Stimulated activated CD8-positive, alpha-beta memory T cell treated with anti-CD3 and anti-CD28 coated beads, Interleukin-7, amount 100 ng/mL, for 24 hours (primary cell): ENCODE data around the gene GRIA4.

Experiments
- DNase-seq: peaks from one replicate; pipeline ENCODE4 v3.0.0-alpha.2; 2020; ENCODE audit warnings: low read depth

GRIA4 gene

DNA sequence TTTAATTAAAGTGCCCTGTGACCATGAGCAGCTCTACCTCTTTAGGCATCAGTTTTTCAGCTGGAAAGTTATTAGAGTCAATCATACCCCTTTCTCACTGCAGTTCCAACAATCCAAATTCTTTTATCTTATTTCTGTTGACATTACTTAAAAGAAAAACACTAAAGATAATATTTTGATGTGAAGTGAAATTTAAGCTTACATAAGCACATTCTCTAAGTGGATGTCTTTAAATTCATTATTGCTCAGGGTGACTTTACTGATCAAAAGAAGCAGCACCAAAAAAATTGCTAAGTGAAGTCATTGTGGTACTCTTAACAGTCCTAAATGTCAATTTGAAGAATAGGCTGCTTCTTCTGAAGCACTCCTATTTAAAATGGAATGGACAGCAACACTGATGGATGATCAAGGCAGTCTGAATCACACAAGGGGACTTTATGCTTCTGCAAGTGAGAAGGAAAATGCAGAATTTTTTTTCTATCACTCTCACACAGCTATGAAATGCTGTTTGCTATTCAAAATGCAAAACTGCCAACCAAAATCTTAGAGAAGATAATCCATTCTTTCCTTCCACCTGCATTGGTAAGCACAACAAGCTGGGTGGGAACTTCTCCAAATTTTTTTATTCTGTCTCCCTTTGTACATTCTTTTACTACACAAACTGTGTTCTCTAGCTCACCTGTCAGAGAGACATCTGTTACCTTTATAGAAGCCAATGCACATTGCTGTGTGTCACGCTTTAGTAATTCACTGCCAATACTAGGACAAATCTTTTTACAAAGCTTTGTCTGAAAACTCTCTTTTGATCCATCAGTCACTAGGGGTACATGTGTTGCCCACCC, 179.9 kb downstream of the GRIA4 start:
- no peak for DNase-seq

DNA sequence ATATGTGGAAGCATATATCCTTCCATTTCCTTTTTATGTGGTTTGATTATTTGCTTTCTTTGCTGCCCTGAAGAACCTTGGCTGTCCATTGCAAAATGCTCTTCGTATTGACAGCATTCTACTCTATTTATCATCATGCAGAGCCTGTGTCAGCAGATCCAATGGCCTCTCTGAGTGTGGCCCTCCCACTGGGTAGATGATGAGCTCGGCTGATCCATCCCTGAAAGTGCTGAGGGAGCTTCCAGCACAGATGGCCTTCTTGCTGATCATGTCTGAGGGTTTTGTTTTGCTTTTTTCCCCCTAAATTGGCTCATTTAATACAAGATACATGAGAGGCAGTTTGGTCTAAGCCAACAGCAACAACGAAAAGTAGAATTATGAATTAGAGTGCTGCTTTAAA, 181.0 kb downstream of the GRIA4 start:
- no peak for DNase-seq

DNA sequence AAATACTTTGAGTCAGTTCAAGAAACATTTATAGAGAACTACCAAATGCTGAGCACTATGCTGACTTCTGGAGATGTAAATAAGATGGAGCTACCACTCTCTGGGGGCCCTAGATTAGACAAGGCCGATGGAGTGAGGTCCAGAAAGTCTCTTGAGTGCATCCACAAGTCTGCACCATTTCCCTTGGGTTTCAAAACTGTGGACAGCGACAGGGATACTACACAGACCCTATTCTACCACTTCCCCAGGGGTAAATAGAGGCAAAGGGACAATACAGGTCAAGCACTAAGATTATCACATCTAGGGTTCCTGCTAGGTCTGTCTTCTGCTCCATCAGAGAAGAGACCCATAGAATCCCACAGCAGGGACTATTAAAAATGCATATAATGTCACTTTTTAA, 183.2 kb downstream of the GRIA4 start:
- no peak for DNase-seq

DNA sequence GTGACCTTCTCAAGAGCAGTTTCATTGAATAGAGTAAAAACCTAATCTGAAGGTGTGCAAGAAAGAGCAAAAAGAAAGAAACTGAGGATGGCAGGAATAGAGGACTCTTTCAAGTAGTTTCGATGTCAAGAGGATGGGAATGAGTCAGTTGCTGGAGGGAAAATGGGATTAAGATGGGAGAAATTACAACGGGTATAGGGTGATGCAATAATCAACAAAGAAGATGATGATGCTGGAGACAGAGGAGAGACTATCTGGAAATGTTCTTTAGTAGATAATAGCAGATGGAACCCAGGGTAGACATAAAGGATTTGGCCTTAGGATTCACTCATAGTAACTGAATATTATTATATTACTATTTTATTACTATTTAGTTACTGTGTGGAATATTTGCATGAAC, 189.4 kb downstream of the GRIA4 start:
- no peak for DNase-seq

DNA sequence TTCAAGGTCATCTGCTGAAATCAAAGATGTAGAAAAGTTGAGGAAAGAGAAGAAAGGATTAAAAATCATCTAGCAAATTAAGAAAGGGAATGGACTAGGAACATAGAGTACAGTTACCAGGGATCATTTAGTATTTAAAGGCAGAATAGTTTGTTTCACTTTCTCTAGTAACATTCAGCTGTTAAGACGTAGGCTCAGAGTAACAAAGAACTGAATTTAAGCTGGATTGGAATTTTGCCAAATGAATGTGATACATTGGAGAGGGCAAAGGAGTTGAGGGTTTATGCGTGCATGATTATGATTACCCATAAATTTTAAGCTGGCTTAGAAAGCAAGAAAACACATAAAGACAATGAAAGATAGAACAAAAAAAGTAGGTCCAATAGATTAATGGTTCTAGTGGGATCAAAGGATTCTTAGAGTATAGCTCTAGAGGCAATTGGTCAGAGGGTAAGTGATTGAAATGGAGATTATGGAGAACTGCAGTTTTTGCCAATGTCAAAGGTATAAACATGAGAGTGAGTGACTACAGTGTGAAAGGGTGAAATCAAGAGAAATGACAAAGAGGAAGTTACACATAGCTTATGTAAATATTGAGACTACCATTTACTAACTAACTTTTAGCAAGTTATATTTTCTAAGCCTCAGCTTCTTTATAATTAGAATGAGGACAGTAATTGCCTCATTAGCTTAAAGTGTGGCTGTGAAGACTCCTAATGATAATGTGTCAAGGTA, 190.0 kb downstream of the GRIA4 start:
- no peak for DNase-seq

DNA sequence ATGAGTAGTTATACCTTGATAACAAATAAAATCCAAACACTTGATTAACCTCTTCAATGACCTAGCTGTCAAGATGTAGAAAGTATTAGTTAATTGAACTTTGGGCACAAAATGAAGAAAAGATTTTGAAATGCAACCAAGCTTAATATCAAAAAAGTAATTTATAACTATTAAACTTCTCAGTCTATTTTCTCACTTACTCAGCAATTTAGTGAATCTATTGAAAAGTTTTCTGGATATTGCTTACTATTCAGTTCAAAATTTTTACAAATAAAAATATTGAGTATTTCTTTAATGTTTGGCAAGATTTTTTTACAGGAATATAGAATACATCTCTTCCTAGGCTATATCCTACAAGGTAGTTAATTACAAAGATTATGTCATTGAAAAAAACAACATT, 192.5 kb downstream of the GRIA4 start:
- DNase-seq, result no peak

DNA sequence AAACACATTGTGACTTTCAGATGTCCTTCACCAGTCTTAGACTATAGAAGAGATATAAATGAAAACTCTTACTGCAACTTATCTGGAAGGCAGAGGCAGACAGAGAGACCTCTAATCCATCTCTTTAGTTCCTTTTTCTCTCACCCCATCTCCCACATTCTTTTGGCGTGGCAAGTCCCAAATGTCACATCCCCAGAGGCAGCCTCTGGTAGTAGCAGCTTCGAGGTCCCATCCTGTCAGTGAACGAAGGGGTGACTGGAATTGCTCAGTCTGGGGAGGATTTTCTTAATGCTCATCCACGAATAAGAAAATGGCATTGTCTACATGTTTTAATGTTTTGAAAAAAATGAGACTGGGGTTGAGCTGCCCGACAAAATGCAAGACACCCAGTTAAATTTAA, 201.4 kb downstream of the GRIA4 start:
- DNase-seq, result no peak

DNA sequence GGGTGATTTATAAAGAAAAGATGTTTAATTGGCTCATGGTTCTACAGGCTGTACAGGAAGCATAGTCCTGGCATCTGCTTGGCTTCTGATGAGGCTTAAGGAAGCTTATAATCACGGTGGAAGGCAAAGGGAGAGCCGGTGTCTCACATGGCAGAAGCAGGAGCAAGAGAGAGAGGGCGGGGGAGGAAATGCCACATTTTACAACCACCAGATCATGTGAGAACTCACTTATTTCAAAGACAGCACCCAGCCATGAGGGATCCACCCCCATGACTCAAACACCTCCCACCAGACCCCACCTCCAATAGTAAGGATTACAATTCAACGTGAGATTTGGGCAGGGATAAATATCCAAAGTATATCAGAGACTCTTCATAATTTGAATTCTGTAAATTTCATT, 211.5 kb downstream of the GRIA4 start:
- no peak for DNase-seq

DNA sequence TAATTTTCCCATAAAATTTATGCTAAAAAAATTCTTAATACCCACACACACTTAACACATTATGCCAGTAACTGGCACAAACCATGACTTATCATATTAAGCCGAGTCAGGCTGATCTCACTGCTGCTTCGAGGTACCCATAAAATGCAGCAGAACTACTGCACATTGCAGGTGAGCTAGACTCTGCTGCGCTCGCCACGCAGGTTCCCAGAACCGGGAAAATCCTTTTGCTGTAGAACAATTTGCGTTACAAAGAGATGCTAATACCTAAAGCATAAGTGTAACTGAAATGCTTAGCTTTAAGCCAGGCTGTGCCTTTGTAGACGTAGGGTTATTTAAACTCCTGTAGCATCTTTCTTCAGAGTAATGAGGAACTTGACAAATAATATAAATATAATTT, 211.9 kb downstream of the GRIA4 start:
- DNase-seq, result no peak

DNA sequence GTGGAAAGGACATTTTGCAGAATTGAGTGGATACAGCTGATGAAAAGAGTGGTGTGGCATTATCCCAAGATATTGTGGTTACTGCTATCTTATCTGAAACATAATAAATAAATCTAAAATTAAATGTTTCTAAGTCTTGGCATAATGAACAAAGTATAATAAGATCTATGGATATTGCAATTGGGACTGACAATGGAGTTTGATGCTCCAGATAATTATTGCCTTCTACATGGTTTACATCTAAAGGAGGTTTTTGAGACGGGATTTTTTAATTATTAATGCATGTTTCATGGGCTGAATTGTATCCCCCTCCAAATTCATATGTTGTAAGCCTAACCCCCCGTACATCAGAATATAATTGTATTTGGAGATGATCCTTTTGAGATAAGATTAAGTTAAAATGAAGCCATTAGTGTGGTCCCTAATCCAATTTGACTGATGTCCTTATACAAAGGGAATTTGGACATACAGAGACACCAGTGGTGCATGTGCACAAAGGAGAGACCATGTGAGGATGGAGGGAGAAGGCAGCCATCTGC, 213.7 kb downstream of the GRIA4 start:
- DNase-seq, result no peak

DNA sequence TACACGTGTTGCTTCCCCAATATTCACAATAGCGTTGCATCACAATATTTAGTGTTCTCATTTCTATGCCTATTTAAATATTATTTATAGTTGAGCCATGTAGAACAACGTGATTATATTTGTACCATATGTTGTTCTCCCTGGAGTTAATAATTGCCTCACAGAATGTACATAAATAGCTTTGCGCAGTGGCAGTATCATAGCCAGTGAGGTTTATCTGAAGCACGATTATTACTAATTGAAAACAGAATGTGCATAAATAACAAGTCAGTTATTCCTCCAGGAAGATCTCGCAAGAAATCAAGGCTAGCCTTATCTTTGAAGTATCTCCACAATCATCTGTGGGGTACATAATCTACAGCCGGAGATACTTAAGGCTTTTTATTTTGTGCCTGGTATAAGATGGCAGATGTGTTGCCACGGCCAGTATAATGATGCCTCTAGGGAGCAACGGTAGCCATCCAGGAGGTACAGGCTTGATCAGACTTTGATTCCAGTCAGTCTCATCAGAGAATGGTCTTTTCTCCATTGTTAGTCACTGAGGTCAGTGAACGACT, 214.7 kb downstream of the GRIA4 start:
- DNase-seq, result no peak

DNA sequence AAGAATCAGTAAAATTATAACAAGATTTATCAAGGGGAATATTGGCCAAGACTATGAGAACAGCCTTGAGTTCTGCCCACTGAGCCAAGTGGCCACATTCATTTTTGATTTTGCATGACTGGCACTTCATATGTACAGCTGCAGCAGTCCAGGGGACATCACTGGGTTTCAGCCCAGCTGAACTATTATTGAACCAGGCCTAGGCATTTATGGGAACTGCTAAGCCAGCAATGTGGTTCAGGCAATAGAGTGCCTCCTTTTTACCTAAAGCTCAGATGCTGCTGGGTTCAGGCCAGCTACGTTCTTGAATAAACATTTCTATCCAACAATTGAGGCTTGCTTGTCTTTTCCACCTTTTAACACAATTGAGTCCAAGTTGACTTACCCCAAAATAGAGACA, 215.3 kb downstream of the GRIA4 start:
- DNase-seq, result no peak

DNA sequence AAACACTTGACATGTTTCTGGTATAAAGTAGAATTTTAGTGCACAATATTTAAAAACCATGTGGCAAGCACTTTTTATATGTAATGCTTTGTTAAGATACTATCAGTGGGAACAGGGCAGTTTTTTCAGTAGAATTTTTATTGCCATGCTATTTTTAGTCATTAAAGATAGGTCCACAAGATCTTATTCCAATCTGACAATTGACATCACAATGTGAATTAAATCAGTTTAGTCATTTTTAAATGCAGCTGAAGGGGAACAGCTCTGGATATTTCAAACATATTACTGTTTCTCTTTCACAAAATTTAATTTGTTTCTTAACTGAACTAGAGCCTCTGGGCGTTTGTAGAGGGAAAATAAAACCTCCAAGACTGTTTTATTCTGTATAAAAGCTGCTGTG, 218.0 kb downstream of the GRIA4 start:
- no peak for DNase-seq

DNA sequence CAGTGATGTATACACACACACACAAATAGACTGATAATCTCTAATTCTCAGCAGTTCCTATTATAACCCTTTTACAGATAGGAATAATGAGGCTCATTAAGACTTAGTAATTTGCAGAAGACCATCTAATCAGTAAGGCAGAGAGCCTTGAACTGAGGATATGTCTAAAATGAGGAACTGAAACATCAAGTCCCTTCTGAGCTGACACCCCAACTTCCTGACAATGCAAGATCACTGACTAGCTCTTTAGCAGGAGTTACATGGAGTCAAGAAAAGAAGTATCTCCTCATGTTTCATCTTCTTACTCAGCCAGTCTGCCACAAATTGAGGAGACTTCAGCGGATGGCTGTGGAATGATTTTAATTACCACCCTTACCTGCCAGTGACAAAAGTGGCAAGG, 219.2 kb downstream of the GRIA4 start:
- no peak for DNase-seq

DNA sequence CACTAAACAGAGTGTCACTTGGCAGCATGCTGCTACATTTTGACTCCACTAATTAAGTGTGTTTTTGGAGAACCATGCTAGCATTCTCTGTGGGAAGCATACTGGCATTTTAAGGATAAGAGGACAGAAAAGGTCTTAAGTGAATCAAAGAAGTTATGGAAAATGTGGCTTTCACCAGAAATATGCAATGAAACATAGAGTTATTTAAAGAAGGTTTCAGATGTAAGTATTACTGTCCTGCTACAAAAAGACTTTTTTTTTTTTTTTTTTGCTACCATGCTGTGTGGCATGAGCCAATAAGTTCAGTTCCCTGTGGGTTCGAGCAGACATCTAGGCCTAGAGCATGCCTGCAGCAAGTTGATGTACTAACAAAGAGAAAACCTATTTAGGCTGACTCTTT, 224.6 kb downstream of the GRIA4 start:
- no peak for DNase-seq

DNA sequence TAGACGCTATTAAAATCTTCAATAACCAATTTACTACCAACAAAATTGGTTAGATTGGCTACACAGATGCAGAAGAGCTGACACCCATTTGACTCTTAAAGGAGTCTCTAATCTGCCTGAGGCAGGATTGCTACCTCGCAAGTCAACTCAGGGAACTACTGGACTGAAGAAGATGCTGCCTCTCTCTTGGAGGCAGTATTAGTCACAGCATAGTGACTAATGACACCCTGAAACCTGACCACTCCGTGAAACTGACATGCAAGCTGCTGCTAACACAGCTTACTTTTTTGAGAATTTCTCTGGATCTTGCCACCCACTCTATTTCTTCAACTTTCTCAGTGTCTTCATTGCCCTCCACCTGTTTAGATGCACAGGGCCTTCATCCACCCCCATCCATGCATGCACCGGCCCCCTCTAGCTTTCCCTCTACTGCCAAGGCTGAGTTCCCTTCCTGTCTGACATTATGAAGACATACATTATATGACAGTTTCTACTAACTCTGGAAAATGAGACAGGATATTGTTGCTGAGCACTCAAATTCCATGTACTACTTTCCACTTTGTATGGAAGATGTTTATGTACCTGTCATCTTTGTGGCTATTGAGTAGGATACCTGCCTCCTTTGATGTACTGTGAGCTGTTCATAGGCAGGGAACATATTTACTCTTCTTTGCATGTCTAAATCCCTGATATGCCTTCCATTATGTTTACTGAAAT, 229.0 kb downstream of the GRIA4 start:
- DNase-seq, result no peak

DNA sequence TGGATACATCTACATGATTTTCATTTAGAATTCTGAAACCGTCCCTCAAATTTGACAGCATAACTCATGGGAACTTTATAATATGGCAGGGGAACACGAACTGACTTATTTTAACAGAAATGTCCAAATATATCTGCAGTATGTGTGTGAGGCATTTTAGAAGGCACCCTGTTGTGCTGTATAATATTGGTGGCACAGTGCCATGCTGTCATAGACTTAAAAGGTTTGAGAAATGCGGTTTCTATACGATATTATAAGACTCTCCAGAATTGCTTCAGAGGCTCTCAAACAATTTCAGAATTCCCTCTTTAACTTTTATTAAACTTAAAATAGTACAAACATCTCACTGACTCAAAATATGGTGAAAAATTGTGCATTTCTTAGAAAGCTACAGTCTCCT, 230.5 kb downstream of the GRIA4 start:
- DNase-seq, result no peak

DNA sequence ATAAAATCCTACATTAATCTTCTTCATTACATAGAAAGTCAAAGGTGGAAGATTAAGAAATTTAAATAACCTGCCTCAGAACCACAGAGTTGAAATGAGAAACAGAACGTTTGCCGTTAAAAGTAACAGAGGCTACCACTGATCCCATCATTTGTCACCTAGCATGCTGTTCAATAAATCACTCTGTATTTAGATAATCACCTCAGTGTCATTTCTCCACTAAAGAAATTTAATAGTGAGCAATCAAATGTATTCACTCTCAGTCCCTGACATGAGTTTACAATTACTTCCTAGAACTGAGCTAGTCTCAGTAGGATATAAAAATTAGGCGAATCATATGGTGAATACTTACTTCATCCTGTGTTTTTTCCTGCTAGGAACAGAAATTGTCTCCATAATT, 242.5 kb downstream of the GRIA4 start:
- no peak for DNase-seq

DNA sequence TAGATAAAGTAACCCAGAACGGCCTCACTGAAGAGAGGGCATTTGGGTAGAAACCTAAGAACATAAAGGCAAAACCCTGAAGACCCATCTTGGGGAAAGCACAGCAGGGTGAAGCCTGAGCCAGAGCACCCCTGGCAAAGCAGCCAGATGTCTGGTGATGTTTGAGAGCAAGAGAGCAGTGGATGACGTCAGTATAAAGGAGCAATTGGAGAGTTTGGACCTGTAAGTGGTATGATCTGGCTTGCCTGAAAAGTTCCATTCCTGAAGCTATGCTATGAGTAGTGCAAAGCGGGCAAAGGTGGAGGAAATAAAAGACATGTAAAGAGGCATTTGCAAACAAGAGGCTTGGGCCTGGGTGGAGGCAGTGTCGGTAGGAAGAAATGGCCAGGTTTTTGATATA, 244.4 kb downstream of the GRIA4 start:
- no peak for DNase-seq

DNA sequence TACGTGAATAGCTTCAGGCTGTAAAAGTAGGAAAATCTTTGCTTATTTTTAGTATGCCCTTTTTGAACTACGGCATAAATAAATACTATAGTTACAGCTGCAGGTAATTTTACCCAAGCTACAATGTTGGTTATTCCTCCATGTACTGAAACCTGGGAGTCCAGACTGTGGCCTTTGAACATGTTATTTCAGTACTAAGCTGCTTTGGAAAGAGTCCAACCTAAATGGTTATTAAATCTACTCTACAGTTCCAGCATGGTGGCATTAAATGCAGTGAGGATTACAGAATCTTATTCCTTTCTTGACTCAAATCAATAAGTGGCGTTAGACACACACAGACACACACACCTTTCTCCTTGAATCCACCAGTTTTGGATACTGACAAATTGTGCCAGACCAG, 247.1 kb downstream of the GRIA4 start:
- DNase-seq, result no peak

DNA sequence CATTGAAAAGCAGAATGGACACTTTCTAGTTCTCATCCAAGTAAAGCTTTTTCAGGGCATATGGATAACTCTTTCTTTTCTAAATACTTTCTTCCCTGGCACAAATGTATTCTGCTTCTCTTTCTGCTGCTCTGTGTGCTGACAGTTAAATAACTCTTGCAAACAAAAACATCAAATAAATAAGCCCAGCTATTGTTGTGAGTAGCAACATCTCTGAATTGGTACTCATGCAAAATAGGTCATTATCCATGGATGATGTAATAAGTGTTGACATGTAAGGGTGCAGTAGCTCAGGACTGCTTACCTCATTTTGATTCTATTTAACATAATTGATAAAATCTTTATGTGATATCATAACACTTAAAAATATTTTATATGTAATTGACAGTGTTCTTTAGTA, 247.9 kb downstream of the GRIA4 start:
- no peak for DNase-seq

DNA sequence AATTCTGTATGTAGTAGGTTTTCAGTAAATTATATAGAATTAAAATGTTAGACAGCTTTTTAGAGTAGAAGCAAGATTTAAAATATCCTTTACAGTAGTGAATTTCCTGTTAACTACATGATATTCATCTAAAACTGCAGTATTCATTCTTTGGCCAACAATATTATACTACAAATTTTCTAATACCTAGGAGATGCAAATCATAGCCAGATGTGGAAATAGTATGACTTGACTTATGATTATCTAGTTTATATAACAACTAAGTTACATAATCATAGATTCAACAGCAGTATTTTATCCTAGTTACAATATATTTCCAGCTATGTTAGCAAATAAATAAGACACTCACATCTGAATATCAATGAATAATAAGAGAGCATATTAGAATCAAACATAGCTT, 249.0 kb downstream of the GRIA4 start:
- no peak for DNase-seq

DNA sequence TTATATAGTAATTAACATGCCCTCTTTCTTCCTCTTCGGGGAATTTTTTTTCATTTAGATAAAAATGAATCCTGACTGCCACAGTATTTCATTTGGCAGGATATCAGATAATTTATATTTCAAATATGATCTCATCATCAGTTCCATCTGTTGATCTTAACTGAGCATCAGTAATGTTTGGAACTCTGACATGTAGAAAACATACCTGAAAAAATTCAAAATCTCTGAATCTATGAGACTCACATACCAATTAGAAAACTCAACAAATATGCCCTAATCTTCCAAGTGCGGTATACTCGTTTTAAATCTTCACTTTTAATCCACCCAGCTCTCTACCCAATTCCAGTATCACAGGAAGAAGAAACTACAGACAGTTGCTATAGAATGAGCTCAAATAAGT, 250.2 kb downstream of the GRIA4 start:
- no peak for DNase-seq
